ENCODE measurements around the gene C1QTNF12. TPM values are rescaled to one million over a fixed set of nuclear protein-coding genes. Genes with fewer than 3 reads are reported as not detected.

The C1QTNF12 gene
- total and polyA plus RNA-seq, 2 of the 8 experiments (the other 6 are each of a cell fraction or from before 2014, with no cell fraction given): 2.1 to 3.7 TPM

DNA sequence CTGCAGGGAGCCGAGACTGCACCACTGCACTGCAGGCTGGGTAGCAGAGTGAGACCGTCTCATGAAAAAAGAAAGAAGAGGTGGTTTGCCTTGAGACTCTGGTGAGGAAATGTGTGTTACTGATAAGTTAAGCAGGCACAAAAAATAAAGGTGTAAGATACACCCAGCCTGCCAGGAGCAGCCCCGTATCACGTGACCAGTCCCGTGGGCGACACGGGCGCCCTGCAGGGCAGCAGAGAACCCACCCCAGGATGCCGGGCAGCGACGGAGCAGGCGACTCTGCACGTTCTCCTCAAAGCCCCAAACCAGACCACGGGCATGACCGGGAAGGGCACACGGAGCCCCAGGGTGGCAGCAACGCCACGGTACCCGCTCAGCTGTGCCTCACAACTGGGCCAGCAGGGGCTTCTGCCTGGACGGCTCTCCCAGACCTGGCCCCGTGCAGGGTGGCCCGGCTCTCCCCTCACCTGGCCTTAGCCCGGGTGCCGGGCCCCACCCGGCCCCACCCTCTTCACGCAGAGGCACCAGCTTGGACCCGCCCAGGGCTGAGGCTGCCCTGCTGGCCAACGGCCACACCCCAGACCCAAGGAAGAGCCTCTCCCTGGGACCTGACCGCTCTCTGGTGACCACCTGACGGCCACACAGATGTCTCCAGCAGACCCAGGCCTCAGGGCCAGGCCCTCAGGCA, 24.5 kb downstream of the C1QTNF12 start (continued):
- TF ChIP-seq KDM4A (IDR thresholded peaks at IDR 0.05; ENCODE audit: low read depth, low read length, severe bottlenecking) (no peak), CREB1 (IDR thresholded peaks at IDR 0.05) (no peak), TEAD4 (IDR thresholded peaks at IDR 0.05; ENCODE audit: low read depth, low read length) (no peak), POU5F1 (IDR thresholded peaks at IDR 0.05; ENCODE audit: low read depth, low read length) (no peak), RXRA (IDR thresholded peaks at IDR 0.05; ENCODE audit: insufficient read depth, low read depth, low read length) (no peak)
- TF ChIP-seq, protein P1, sequence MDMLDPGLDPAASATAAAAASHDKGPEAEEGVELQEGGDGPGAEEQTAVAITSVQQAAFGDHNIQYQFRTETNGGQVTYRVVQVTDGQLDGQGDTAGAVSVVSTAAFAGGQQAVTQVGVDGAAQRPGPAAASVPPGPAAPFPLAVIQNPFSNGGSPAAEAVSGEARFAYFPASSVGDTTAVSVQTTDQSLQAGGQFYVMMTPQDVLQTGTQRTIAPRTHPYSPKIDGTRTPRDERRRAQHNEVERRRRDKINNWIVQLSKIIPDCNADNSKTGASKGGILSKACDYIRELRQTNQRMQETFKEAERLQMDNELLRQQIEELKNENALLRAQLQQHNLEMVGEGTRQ (IDR thresholded peaks at IDR 0.05; ENCODE audit: low read length): no peak
